Keratinocyte (primary cell): ENCODE results near the gene CYP1A2. TPM values are rescaled to one million over a fixed set of nuclear protein-coding genes. Genes with fewer than 3 reads are reported as not detected.

Experiments used
- DNase-seq: peaks from one replicate; pipeline ENCODE4 v3.0.0-alpha.2; 2011; ENCODE audit warnings: low read depth, missing footprints, low spot score
- FAIRE-seq: peaks from 2 replicates; lab custom pipeline; 2011; peaks lifted over from hg19 to GRCh38; lab: Jason Lieb, UNC
- H2AFZ ChIP-seq: 2 replicates; pipeline ENCODE4 v1.6.0; 2012; ENCODE audit warnings: low read length, control low read depth, inconsistent platforms; ENCODE audit not compliant: control insufficient read depth
- H3K27ac ChIP-seq: 2 replicates; pipeline ENCODE4 v1.5.1; 2011; ENCODE audit warnings: low read length; ENCODE audit not compliant: control insufficient read depth, insufficient read depth
- H3K27me3 ChIP-seq: 3 replicates; pipeline ENCODE4 v1.6.0; 2011; ENCODE audit warnings: low read length; ENCODE audit not compliant: control insufficient read depth, insufficient read depth; ENCODE audit errors: extremely low read depth
- H3K36me3 ChIP-seq, 2 experiments: 2 replicates in 1 of 2; 3 replicates in 1 of 2; pipeline ENCODE4 v1.5.1; 2011; ENCODE audit warnings: low read length in 2 of 2, mild to moderate bottlenecking in 1 of 2; ENCODE audit not compliant: control insufficient read depth in 2 of 2, insufficient read depth in 2 of 2; ENCODE audit errors: extremely low read depth in 1 of 2
- H3K4me1 ChIP-seq: 3 replicates; pipeline ENCODE4 v1.5.1; 2011; ENCODE audit warnings: low read length; ENCODE audit not compliant: control insufficient read depth, insufficient read depth; ENCODE audit errors: extremely low read depth
- H3K4me2 ChIP-seq: 3 replicates; pipeline ENCODE4 v1.6.0; 2011; ENCODE audit warnings: low read depth, low read length; ENCODE audit not compliant: control insufficient read depth, insufficient read depth; ENCODE audit errors: extremely low read depth
- H3K4me3 ChIP-seq, 3 experiments: fragments of 200-600 bp in 1 of 3; sonication (generic) in 1 of 3; 2 replicates in 2 of 3; 3 replicates in 1 of 3; pipeline ENCODE4 v1.5.1; 2011 to 2016; ENCODE audit warnings: low read length in 3 of 3, mild to moderate bottlenecking in 3 of 3, control low read depth in 2 of 3, inconsistent platforms in 1 of 3, low read depth in 1 of 3, mixed read lengths in 1 of 3, mixed run types in 1 of 3, moderate library complexity in 1 of 3; ENCODE audit not compliant: control insufficient read depth in 2 of 3, insufficient read depth in 2 of 3; ENCODE audit errors: extremely low read depth in 1 of 3
- H3K79me2 ChIP-seq: 2 replicates; pipeline ENCODE4 v1.6.0; 2012; ENCODE audit warnings: low read length; ENCODE audit not compliant: control insufficient read depth, insufficient read depth
- H3K9ac ChIP-seq: 3 replicates; pipeline ENCODE4 v1.6.0; 2011; ENCODE audit warnings: low read length; ENCODE audit not compliant: control insufficient read depth, insufficient read depth; ENCODE audit errors: extremely low read depth
- H3K9me1 ChIP-seq: 3 replicates; pipeline ENCODE4 v1.6.0; 2011; ENCODE audit warnings: low read length; ENCODE audit not compliant: control insufficient read depth, insufficient read depth; ENCODE audit errors: extremely low read depth
- H3K9me3 ChIP-seq: 2 replicates; pipeline ENCODE4 v1.5.1; 2012; ENCODE audit warnings: low read depth, low read length; ENCODE audit not compliant: control insufficient read depth
- H4K20me1 ChIP-seq: 3 replicates; pipeline ENCODE4 v1.6.0; 2011; ENCODE audit warnings: low read length; ENCODE audit not compliant: control insufficient read depth, insufficient read depth; ENCODE audit errors: extremely low read depth
- CTCF ChIP-seq, 3 experiments: IDR thresholded peaks in 1 of 3; conservative IDR thresholded peaks in 1 of 3; optimal IDR thresholded peaks in 1 of 3; 2 replicates in 2 of 3; 3 replicates in 1 of 3; pipeline versions ENCODE3 to v1.5.1; 2011; ENCODE audit warnings: low read length in 3 of 3, mild to moderate bottlenecking in 3 of 3, moderate library complexity in 2 of 3, control low read depth in 1 of 3, inconsistent platforms in 1 of 3; ENCODE audit not compliant: insufficient read depth in 2 of 3; ENCODE audit errors: extremely low read depth in 1 of 3
- EZH2 ChIP-seq: IDR thresholded peaks from one replicate; pipeline ENCODE4 v1.6.1; 2012; ENCODE audit warnings: inconsistent platforms, mild to moderate bottlenecking, low read length, moderate library complexity
- dilution Hi-C: fragments of 300-500 bp; cut with MboI; formaldehyde crosslinking; loops from one replicate; pipeline ENCODE4 v1.7.0; 2020; ENCODE audit warnings: low sequenced_read_pairs; ENCODE audit not compliant: extremely low pct_ligation_motif_present
- polyA plus RNA-seq, 5 experiments: library from polyadenylated mRNA; depleted of rRNA in 3 of 5; stranded (reverse) in 3 of 5; stranded (forward) in 1 of 5; unstranded in 1 of 5; fragments of >200 nt; gene quantifications; 1 replicate in 1 of 5; 2 replicates in 3 of 5; 3 replicates in 1 of 5; pipeline versions ENCODE4 v1.2.1 to v1.2.3, GENCODE V29; 2011 to 2012; ENCODE audit warnings: missing spikeins in 2 of 5, low read depth in 1 of 5, low replicate concordance in 1 of 5

The CYP1A2 gene
- polyA plus RNA-seq, 1 donor (not counting 4 experiments of a cell fraction or from before 2014, with no cell fraction given): 0.04 TPM

GRCh38 chr15:74769463-74770025 is 20.9 kb downstream of the CYP1A2 start:
- no peak overlapping the region for H3K4me3 ChIP-seq
- FAIRE-seq: no peak

GRCh38 chr15:74770211-74770903 is 21.7 kb downstream of the CYP1A2 start:
- H3K4me2 ChIP-seq: no peak overlapping the region
- no peak for FAIRE-seq

More at GRCh38 chr15:74769463-74770025, 20.9 kb downstream of the CYP1A2 start:
- peaks cover 7% of the 10 kb centered on the region for H3K4me1 ChIP-seq
- no peak overlapping the region for H3K4me2 ChIP-seq
- no peak overlapping the region for H3K27ac ChIP-seq
- no peaks in the 10 kb centered on the region for H3K9me3 ChIP-seq
- DNase-seq: no peak
- H3K9ac ChIP-seq: no peak overlapping the region
- H4K20me1 ChIP-seq: no peaks in the 10 kb centered on the region
- dilution Hi-C loops: loop anchor here (10.0 kb wide), 1 partner anchor 125 kb away; no protein-coding TSS in a partner anchor
- H3K27me3 ChIP-seq: peaks cover 14% of the 10 kb centered on the region
- no peak for TF ChIP-seq EZH2
- no peak for TF ChIP-seq CTCF (optimal IDR thresholded peaks at IDR 0.05 in 1 of 3, IDR thresholded peaks at IDR 0.05 in 1 of 3, conservative IDR thresholded peaks at IDR 0.05 in 1 of 3; ENCODE audit: extremely low read depth in 1 of 3, insufficient read depth in 2 of 3, low read length in 3 of 3)
- H3K9me1 ChIP-seq: no peaks in the 10 kb centered on the region
- no peaks in the 10 kb centered on the region for H3K36me3 ChIP-seq
- no peak overlapping the region for H2AFZ ChIP-seq
- no peaks in the 10 kb centered on the region for H3K79me2 ChIP-seq

More at GRCh38 chr15:74770211-74770903, 21.7 kb downstream of the CYP1A2 start:
- no peak overlapping the region for H3K9ac ChIP-seq
- no peaks in the 10 kb centered on the region for H3K36me3 ChIP-seq
- no peak overlapping the region for H3K4me3 ChIP-seq
- dilution Hi-C loops: loop anchor here (10.0 kb wide), 1 partner anchor 126 kb away; no protein-coding TSS in a partner anchor
- H3K9me1 ChIP-seq: no peaks in the 10 kb centered on the region
- no peaks in the 10 kb centered on the region for H3K79me2 ChIP-seq
- H3K27me3 ChIP-seq: peaks cover 14% of the 10 kb centered on the region
- no peaks in the 10 kb centered on the region for H3K9me3 ChIP-seq
- no peak for TF ChIP-seq EZH2
- no peak for TF ChIP-seq CTCF (optimal IDR thresholded peaks at IDR 0.05 in 1 of 3, IDR thresholded peaks at IDR 0.05 in 1 of 3, conservative IDR thresholded peaks at IDR 0.05 in 1 of 3; ENCODE audit: extremely low read depth in 1 of 3, insufficient read depth in 2 of 3, low read length in 3 of 3)
- H4K20me1 ChIP-seq: no peaks in the 10 kb centered on the region
- no peak overlapping the region for H2AFZ ChIP-seq
- H3K4me1 ChIP-seq: peaks cover 7% of the 10 kb centered on the region
- no peak for DNase-seq
- H3K27ac ChIP-seq: no peak overlapping the region
